GM18526 (cell line): ENCODE measurements around the gene NPIPB8.
"Not testable (repeated sequence)": the region's sequence is repeated elsewhere in the genome, so short reads cannot be mapped to it uniquely, and the experiment has no call there.

Experiments
- POLR2A ChIP-seq: IDR thresholded peaks from 3 replicates; pipeline ENCODE4 v1.6.1; 2011; ENCODE audit not compliant: insufficient read length; ENCODE audit errors: extremely low read depth

Gene NPIPB8

DNA sequence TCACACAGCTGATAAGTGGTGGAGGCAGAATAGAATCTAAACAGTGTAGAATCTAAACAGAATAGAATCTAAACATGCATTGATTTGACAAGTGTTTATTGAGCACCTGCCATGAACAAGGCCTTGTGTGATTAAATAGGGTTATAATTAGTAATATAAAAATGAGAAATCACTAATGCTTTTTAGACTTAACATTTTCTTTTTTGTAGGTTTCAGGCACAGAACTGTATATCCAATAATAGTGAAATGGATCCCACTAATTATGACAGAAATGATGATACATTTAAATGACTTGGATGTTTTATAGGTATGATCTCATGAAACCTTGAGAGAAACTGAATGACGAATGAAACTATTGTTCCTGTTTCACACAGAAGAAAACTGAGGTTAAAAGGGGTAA is at the start of gene NPIPB8:
Gene NPIPB8 (plus strand): TSS at position 301 of the 400 bp plus-strand sequence. CDS start 296 bp downstream, outside the sequence.
- TF ChIP-seq POLR2A, result not testable (repeated sequence)

DNA sequence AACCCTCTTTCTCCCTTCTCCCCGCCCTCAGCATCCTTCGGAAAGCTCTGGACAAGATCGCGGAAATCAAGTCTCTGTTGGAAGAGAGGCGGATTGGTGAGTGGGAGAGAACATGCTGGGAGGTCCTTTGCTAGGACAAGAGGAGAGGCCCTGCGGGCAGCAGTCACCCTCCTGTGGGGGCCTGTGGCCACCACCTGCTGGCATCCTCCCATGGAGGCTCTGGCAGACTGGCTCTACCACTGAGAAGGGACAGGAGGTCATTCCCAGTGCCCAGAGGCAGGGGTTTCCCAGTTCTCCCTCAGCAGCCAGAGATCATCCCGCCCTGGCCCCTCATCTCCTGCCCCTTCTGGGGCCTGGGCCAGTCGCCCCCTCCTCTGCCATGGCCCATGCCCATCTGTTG is 48.8 kb upstream of the NPIPB8 start:
- TF ChIP-seq POLR2A, result no peak

DNA sequence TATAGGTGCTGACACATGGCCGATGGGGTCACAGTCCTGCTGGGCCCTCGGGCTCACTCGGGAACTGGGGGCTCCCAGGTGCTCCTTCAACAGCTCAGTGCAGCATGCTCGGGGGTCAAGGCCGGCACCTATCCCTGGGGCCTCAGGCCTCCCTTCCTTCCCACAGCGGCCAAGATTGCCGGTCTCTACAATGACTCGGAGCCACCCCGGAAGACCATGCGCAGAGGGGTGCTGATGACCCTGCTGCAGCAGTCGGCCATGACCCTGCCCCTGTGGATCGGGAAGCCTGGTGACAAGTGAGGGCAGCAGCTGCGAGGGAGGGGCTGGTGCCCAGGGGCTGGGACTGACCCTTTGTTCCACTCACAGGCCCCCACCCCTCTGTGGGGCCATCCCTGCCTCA is 47.9 kb upstream of the NPIPB8 start:
- no peak for TF ChIP-seq POLR2A

DNA sequence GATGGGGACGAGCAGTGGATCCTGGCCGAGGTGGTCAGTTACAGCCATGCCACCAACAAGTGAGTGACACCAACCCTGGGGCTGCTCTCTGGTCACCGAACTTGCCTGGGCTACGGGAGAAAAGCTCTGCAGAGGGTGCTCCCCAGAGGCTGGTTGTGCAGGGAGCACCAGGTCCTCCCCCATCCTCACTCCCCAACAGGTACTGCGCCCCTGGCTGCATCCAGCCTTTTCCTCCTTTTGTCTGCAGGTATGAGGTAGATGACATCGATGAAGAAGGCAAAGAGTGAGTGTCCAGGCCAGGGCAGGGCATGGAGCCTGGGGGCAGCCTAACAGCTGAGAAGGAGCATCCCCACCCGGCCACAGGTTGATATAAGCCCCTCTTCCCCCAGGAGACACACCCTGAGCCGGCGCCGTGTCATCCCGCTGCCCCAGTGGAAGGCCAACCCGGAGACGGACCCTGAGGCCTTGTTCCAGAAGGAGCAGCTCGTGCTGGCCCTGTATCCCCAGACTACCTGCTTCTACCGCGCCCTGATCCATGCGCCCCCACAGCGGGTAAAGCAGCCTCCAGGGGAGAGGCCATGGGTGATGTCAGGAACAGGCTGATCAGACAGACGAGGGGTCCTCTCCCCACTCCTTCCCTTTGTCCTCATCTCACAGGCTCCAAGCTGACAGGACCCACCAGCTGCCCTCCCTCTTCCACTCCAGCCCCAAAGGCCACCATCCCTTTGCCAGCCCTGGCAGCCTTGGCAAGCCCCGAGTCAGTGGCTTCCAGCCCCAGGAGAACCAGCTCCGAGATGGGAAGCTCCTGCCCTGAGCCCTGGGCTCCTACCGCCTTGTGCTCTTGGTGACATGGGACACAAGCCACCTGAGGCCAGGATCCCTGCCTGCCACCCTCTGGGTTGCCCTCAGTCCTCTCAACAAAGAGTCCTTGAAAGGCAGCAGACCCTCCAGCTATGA is 47.2 kb upstream of the NPIPB8 start:
- no peak for TF ChIP-seq POLR2A

DNA sequence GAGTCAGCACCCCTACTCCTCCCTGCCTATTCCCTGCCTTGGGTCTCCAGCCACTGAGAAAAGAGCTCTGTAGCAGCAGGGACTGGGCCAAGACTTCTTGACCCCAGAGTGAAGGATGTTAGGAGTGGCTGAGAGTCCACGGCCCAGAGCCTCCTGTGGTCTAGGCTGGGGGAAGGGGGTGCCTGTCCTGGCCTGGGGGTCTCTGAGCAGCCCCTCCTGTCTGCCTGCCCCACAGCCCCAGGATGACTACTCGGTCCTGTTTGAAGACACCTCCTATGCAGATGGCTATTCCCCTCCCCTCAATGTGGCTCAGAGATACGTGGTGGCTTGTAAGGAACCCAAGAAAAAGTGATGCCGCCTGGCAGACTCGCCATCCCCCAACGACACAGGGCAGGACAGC is 46.5 kb upstream of the NPIPB8 start:
- TF ChIP-seq POLR2A, result no peak

DNA sequence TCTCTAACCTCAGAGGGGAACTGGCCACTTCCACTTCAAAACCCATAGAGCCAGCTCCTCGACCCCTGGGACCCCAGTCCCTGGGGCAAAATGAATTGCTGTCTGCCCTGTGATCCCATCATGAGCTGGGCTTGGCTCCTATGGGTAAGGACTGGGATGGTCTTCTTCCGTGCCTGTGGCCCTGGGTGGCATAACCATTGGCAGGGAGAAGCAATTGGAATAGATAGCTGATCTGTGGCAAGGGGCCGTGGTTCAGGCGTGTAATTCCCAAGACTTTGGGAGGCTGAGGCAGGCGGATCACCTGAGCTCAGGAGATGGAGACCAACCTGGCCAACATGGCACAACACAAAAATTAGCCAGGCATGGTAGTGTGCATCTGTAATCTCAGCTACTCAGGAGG is 45.4 kb upstream of the NPIPB8 start:
- no peak for TF ChIP-seq POLR2A

DNA sequence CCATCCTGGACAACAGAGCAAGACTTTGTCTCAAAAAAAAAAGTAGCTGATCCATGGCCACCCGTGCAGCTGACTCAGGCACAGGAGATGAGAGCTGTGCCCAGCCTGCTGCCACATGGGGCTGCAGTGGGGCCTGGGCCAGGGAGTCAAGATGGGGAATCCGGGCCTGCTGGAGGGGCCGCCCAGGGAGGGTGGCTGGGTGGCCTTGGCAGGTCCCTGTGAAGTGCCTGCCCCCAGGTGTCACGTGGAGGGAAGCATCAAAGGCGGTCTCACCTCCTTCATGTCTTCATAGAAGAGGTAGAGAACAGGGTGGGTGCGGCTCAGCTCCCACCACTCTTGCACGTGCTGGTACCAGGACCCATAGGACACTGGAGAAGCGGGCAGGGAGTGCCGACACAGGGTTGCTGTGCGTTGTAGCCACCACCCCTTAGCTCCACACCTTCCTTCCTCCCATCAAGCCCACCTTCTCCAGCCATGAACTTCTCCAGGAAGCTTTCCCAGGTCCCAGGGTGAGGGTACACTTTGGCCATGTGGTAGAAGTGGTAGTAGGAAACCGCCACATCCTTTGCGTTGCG is 44.8 kb upstream of the NPIPB8 start:
- TF ChIP-seq POLR2A, result no peak

DNA sequence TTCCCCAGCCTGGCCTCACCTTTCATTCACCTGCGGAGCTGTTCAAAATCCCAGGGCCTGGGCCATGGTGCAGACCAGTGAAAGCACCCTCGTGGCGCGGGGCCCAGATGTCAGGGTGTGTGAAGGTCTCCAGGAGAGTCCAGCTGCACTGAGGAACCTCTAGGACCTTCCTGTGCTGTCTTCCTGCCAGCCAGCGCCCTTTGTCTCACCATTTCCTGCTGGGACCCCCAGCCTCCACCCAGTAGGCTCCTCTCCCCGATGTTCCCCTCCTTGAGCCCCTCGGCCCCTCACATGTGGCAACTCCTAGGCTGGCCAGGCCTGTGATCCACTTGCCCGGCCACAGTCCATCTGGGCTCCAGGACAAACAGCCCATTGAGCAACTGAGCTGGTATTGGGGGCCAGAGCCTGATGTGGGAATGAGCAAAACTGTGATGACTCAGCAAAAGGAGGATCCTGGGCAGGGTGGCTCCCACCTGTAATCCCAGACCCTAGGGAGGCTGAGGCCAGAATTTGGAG is 41.7 kb upstream of the NPIPB8 start:
- no peak for TF ChIP-seq POLR2A

DNA sequence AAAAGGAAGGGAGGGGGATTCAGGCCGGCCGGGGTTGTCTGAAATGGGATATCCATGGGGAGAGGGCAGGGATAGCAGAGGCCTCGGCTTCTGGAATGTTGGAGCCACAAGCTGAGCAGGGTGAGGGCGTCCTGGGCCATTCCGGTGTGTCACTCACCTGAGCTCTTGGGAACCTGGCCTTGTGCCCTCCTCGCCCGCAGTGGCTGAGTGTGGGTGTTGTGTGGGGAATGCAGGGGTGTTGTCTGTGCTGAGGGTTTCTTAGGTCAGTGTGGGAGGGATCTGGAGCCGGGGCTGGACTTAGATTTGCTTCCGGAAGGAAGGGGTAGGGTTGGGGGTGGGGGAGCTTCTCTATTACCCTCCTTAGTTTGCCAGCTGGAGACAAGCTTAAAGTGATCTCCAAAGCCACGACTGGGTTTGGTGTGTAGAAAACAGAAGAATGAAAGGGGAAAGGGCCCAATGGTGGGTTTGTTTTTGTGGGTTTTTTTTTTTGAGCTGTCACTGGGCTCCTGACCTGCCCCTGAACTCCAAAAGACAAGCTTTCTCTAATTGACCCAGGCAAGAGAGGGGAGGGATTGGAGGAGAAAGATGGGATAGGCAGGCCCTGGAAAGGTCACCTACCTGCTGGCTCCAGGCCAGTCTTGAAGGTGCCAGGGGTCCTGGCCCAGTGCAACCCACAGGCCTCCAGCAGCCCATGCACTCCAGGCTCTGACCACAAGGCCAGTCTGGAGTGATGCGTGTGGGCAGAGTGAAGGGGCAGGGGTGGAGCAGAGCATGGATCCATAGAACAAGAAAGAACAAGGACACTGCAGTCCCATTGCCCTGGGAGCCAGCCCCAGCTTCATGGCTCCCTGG is 40.8 kb upstream of the NPIPB8 start, which contains the start of gene SULT1A2:
Gene SULT1A2 (minus strand): TSS at position 211 of the 852 bp plus-strand sequence. CDS start 1,120 bp downstream, outside the sequence.
- TF ChIP-seq POLR2A, result no peak

DNA sequence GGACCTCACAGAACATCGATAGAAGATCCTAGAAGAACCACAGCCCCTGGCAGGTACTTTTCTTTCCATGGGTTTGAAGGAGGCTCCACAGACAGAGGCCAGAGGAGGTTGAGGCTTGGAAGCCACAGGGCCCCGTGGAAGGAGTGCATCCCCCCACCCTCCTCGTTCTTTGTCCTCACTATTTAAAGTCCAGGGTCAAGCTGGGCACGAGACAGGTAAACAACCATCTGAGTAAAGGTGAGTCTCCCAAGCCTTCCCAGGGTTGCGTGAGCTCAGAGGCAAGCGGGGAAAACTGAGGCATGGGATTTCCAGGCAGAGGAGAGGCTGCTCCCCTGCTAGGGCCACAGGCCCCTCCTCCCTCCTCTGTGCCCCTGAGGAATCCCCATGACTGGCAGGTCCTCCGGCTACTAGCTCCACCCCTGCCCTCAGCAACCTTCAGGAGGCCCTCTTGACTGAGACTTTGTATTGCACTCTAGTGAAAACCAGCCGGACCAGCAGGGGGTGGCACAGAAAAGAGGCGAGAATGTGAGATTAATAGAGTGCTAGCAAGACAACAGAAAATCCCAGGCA is 40.1 kb upstream of the NPIPB8 start:
- no peak for TF ChIP-seq POLR2A

DNA sequence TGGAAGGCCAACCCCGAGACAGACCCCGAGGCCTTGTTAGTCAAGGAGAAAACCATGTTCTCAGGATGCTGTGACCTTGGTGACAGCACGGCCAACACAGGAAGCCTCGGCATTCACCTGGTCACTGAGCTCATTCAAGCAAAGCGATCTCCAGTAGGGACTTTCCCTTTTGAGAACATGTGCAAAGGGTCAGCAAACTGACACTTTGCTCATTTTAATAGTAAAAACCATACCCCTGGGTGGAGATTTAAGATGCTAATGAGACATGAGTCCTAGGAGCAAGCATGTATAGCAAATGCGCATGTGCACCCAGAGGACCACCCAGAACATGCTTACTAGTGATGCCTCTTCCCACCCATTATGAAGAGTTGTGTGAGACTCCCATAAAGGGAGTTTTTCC is 35.3 kb upstream of the NPIPB8 start:
- no peak for TF ChIP-seq POLR2A

DNA sequence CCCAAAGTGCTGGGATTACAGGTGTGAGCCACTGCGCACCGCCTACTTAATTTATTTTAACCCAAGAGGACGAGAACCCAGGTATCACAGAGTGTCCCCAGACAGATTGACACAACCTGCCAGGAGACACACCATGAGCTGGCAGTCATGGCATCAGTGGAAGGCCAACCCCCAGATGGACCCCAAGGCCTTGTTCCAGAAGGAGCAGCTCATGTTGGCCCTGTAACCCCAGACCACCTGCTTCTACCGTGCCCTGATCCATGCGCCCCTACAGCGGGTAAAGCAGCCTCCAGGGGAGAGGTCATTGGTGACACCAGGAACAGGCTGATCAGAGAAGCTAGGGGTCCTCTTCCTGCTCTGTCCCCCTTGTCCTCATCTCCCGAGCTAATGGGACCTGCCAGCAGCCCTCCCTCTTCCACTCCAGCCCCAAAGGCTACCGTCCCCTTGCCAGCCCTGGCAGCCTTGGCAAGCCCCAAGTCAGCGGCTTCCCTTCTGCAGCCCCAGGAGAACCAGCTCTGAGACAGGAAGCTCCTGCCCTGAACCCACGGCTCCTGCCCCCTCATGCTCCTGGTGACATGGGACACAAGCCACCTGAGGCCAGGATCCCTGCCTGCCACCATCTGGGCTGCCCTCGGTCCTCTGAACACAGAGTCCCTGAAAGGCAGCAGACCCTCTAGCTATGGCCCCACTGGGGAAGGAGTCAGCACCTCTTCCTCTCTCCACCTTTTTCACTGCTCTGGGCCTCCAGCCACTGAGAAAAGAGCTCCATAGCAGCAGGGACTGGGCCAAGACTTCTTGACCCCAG is 34.3 kb upstream of the NPIPB8 start:
- no peak for TF ChIP-seq POLR2A

DNA sequence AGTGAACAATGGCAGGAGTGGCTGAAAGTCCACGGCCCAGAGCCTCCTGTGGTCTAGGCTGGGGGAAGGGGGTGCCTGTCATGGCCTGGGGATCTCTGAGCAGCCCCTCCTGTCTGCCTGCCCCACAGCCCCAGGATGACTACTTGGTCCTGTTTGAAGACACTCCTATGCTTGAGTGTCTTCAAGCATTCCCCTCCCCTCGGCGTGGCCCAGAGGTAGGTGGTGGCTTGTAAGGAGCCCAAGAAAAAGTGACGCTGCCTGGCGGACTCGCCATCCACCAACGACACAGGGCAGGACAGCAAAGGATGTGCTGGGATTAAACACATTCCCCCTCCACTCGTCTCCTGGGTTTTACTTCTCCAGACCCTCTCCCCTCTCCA is 33.7 kb upstream of the NPIPB8 start:
- TF ChIP-seq POLR2A, result no peak

DNA sequence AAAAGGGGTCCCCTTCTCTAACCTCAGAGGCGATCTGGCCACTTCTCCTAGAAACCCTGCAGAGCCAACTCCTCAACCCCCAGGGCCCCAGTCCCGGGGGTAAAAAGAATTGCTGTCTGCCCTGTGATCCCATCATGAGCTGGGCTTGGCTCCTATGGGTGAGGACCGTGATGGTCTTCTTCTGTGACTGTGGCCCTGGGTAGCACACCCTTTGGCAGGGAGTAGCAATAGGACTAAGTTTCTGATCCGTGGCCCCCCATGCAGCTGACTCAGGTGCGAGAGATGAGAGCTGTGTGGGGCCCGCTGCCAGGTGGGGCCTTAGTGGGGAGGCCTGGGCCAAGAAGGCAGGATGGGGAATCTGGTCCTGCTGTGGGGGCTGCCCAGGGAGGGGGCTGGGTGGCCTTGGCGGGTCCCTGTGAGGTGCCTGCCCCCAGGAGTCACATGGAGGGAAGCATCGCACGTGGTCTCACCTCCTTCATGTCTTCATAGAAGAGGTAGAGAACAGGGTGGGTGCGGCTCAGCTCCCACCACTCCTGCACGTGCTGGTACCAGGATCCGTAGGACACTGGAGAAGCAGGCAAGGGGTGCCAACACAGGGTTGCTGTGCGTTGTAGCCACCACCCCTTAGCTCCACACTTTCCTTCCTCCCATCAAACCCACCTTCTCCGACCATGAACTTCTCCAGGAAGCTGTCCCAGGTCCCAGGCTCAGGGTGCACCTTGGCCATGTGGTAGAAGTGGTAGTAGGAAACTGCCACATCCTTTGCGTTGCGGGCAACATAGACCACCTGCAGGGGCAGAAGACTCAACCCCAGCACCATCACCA is 31.4 kb upstream of the NPIPB8 start:
- no peak for TF ChIP-seq POLR2A
